Mammary epithelial cell (primary cell): ENCODE results near the gene CD52.

ENCODE experiments used
- EZH2 ChIP-seq: IDR thresholded peaks from 2 replicates; pipeline ENCODE4 v1.6.1; 2012; ENCODE audit warnings: low read length, inconsistent platforms, borderline replicate concordance
- TF ChIP-seq, protein P1 (sequence below), 2 donors: IDR thresholded peaks in 1 of 2; conservative IDR thresholded peaks in 1 of 2; 2 replicates each; pipeline ENCODE4 v1.5.1; 2011 to 2012; ENCODE audit warnings: inconsistent platforms in 2 of 2, low read length in 2 of 2, mild to moderate bottlenecking in 2 of 2, control low read depth in 1 of 2, low read depth in 1 of 2; ENCODE audit not compliant: insufficient read depth in 1 of 2; ENCODE audit errors: extremely low read depth in 1 of 2

DNA sequence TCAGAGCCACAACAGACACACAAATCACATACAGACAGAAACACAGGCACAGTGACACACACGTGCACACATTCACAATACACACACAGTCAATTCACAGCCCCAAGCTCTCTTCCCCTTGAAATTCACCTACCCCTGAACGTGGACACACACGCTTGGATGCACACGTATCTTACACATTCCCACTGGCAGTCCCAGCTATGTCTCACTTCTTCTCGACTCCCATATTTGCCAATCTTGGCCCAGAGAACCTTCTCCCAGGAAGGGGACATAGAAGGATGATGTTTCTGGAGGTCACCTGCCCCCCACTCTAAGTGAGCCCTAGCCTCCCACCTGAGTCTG, 34.6 kb downstream of the CD52 start:
- TF ChIP-seq, protein P1, sequence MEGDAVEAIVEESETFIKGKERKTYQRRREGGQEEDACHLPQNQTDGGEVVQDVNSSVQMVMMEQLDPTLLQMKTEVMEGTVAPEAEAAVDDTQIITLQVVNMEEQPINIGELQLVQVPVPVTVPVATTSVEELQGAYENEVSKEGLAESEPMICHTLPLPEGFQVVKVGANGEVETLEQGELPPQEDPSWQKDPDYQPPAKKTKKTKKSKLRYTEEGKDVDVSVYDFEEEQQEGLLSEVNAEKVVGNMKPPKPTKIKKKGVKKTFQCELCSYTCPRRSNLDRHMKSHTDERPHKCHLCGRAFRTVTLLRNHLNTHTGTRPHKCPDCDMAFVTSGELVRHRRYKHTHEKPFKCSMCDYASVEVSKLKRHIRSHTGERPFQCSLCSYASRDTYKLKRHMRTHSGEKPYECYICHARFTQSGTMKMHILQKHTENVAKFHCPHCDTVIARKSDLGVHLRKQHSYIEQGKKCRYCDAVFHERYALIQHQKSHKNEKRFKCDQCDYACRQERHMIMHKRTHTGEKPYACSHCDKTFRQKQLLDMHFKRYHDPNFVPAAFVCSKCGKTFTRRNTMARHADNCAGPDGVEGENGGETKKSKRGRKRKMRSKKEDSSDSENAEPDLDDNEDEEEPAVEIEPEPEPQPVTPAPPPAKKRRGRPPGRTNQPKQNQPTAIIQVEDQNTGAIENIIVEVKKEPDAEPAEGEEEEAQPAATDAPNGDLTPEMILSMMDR (conservative IDR thresholded peaks at IDR 0.05 in 1 of 2, IDR thresholded peaks at IDR 0.05 in 1 of 2; ENCODE audit: extremely low read depth in 1 of 2, insufficient read depth in 1 of 2, low read depth in 1 of 2, low read length in 2 of 2): no peak
- TF ChIP-seq EZH2: no peak
